ENCODE measurements around the gene KIT.

DNA sequence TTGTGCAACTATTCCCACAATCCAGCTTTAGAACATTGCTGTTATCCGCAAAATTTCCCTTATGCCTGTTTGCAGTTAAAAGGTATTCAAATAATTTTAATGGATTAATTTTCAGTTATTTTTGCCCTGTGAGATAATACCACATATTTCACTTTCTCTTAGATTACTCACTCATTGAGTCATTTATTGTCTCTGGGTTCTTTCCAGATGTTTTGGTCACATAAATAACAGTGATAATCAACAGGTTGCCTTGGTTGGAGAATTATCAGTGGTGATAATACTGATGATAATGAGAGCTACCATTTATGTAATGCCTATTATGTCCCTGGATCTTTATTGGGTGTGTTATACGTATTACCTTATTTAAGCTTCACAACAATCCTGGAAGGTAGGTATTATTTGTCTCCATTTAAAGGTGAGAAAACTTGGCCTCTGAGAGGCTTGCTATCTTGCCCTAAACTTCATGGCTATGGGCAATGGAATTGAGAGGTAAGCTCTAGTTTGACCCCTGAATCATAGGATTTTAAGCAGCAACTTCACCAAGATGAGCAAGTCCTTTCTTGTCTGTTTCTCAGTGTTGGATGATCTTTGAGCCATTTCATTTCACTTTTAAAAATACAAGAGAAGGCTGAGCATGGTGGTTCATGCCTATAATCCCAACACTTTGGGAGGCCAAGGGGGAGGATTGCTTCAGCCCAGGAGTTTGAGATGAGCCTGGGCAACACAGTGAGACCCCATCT lies 87.4 kb downstream of the KIT start:
- TF ChIP-seq, protein P1, sequence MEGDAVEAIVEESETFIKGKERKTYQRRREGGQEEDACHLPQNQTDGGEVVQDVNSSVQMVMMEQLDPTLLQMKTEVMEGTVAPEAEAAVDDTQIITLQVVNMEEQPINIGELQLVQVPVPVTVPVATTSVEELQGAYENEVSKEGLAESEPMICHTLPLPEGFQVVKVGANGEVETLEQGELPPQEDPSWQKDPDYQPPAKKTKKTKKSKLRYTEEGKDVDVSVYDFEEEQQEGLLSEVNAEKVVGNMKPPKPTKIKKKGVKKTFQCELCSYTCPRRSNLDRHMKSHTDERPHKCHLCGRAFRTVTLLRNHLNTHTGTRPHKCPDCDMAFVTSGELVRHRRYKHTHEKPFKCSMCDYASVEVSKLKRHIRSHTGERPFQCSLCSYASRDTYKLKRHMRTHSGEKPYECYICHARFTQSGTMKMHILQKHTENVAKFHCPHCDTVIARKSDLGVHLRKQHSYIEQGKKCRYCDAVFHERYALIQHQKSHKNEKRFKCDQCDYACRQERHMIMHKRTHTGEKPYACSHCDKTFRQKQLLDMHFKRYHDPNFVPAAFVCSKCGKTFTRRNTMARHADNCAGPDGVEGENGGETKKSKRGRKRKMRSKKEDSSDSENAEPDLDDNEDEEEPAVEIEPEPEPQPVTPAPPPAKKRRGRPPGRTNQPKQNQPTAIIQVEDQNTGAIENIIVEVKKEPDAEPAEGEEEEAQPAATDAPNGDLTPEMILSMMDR (conservative IDR thresholded peaks at IDR 0.05; ENCODE audit: low read length) = no peak
- TF ChIP-seq EZH2phosphoT487 (IDR thresholded peaks at IDR 0.05; ENCODE audit: borderline replicate concordance) = no peak

Measured in Loucy (cell line).